ENCODE measurements around the gene CMPK2. TPM values are rescaled to one million over a fixed set of nuclear protein-coding genes. Genes with fewer than 3 reads are reported as not detected.
"Not testable (repeated sequence)": the region's sequence is repeated elsewhere in the genome, so short reads cannot be mapped to it uniquely, and the experiment has no call there.

The CMPK2 gene
- total RNA-seq, 1 experiment from 2014 or later: 6.0 TPM

DNA sequence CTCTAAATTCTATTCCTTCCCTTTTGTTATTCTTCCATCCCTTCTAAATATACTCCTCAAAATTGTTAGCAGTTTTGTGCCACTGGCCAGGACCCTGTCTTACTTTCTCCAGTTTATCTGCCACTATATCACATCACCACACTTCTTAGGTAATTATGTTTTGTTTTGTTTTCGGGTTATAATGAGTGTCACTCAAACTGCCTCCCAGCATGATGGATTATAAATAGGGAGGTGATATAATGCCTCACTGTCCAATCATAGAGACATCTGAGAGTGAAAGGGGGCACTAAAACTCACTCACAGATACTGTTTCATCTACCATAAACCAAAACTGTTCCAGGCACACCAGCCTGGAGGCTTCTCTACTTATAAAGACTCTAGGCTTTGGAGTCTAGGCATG is 15.3 kb upstream of the CMPK2 start:
- no peak for DNase-seq (ENCODE audit: low read depth)

DNA sequence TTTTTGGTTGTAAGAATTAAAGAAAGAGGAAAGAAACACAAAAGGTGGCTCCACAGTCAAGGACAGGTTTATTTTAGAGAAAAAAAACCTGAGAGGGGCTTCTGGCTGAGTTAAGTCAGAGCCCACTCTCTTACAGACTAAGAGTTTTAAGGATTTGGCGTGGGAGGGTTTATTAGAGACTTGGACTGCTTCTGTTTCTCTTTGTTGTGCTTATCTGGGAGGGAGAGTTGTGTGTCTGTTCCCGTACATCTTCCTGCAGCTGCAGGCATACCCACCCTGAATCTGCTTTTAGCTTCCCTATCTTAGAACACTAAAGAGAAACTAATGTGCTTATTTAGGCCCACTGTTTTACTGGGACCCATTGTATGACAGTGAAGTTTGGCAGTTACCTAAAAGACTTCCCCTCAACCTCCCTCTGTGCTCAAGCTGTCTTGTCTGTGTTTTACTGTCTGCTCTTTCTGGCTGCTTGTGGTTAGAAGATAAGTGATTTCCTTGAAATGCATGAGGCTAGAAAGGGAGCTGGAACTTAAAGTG is 14.6 kb upstream of the CMPK2 start:
- DNase-seq (ENCODE audit: low read depth): no peak

DNA sequence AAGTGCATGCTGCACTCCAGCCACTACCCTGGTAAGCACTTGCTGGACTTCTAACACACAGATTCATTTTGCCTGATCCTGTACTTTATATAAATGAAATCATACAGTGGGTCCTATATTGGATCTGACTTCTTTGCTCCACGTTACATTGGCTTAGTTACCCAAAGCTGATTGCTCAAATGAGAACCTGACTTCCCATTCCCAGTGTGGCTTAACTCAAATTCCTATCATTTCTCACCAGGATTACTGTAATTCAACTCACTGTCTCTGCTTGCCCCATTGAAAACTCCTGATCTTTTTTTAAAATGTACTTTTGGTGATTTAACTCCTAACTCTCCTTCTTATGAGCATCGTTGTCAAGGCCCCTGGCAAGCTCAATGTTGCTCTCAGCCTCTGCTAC is 13.3 kb upstream of the CMPK2 start:
- DNase-seq (ENCODE audit: low read depth): no peak

DNA sequence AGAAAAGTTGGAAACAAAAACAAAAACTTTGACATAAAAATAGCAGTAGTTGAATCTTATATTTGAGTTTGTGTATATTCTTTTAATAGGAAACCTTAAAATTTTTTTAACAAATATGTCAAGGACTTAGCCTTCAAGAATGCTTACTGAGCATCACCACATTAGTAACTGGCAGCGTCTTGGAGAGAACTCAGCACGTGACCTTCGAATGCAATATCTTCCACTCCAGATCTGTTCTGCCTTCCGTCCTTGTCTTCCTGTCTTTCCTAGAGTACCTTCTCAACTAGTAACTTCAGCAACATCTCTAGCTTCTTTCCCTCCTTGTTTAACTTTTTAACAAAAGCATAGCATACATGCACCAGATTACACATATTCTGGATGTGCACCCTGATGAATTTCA is 12.8 kb upstream of the CMPK2 start:
- DNase-seq (ENCODE audit: low read depth): no peak

DNA sequence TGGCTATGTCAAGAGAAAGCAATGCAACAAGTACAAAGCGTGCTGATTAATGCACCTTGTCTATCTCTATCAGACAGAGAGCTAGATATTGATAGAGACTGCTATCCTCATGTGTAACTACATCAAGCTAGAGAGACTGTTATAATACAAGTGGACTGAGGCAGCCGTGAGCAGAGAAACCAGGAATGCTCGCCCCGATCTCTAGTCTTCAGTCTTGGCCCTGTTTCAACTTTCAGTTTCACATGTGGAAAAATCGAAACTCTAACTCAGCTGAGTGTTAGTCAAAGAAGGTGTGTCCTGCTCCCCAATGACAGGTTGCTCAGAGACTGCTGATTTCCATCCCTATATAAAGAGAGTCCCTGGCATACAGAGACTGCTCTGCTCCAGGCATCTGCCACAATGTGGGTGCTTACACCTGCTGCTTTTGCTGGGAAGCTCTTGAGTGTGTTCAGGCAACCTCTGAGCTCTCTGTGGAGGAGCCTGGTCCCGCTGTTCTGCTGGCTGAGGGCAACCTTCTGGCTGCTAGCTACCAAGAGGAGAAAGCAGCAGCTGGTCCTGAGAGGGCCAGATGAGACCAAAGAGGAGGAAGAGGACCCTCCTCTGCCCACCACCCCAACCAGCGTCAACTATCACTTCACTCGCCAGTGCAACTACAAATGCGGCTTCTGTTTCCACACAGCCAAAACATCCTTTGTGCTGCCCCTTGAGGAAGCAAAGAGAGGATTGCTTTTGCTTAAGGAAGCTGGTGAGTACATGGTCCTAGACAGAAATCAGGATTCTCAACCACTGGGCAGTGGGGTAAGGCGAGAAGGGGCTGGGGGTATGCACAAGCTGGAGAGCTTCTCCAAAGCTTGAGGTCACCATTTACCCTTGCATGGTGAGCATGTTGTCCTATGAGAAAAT is 11.9 kb upstream of the CMPK2 start, which contains the start of gene RSAD2:
RSAD2 (plus strand) TSS at position 376 of the 903 bp plus-strand sequence; CDS start at position 400, 24 bp downstream.
- peak; percentile 49 for DNase-seq (ENCODE audit: low read depth)

DNA sequence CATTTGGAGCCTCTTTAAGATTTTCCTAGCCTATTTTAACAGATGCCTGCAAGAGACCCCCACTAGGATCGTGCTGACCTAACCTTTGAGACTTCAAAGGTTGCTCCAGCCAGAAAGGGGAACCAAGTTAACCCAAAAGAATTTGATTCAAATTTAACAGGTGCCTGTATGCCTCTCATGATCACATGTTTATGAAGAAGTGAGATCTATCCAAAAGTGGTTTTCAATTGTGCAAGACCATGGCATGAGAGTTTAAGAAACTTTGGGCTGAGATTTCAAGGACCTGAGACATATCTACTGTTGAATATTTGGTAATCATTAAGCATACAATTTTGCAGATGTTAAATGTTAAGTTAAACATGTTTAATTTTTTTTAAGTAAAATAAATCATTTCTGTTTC is 10.6 kb upstream of the CMPK2 start:
- no peak for DNase-seq (ENCODE audit: low read depth)

DNA sequence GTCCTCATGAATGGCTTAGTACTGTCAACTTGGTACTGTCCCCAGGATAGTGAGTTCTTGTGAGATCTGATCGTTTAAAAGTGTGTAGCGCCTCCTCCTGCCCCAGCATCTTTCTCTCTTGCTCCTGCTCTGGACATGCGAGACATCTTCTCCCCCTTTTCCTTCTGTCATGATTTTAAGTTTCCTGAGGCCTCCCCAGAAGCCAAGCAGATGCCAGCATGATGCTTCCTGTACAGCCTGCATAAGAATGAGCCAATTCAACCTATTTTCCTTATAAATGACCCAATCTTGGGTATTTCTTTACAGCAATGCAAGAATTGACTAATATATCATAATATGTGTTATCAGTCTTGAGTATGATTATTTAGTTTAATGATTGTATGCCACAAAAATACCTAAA is 8.3 kb upstream of the CMPK2 start:
- no peak for DNase-seq (ENCODE audit: low read depth)

DNA sequence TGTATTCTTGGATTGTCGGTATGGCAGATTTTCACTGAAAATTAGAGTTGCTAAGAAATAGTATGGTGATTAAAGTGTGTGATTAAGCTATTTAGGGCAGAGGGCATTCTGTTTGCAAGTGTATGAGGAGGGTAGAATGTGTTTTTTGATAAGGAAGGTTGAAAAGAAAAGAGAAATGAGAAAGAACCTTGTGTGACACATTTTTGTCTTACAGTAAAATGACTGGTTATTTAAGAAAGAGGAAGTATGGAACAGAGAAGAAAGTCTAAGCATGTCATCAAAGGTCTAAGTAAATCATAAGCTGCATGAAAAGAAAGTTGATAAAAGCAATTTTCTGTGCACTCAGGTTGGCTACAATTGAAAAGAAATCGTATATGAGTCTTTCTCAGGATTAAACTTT is 6.7 kb upstream of the CMPK2 start:
- DNase-seq (ENCODE audit: low read depth): no peak

DNA sequence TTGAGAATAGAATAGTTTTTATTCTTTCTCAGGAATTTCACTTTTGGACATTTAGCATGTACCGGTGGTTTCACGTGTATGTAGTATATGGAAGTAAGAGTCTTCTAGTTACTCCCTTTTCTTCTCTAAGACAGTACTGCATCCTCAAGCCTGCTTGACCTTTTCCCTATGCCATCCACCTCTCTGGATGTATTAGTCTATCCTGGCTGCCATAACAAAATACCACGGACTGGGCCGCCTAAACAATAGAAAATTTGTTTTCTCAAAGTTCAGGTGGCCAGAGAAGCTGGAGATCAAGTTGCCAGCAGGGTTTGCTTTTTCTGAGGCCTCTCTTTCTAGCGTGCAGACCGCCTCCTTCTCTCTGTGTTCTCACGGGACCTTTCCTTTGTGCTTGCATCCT is 1.3 kb upstream of the CMPK2 start:
- DNase-seq (ENCODE audit: low read depth): no peak

DNA sequence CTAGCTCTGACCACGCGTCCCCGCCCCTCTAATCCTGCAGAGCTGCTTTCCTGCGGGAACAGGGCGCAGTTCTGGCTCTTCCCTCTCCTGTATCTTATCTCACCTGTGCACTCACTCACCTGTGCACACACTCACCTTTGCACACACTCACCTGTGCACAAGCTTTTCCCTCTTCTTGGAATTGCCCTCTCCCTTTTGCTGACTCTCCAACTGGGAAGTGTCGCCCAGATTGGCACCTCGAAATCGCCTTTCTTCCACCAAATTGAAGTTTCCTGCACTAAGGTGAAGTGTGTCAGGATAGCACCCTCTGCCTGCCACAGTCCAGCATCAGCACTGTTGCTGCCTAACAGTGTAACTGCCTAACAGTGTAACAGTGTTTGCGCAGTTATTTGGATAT is 566 bp upstream of the CMPK2 start:
- peak; percentile 43 for DNase-seq (ENCODE audit: low read depth)

DNA sequence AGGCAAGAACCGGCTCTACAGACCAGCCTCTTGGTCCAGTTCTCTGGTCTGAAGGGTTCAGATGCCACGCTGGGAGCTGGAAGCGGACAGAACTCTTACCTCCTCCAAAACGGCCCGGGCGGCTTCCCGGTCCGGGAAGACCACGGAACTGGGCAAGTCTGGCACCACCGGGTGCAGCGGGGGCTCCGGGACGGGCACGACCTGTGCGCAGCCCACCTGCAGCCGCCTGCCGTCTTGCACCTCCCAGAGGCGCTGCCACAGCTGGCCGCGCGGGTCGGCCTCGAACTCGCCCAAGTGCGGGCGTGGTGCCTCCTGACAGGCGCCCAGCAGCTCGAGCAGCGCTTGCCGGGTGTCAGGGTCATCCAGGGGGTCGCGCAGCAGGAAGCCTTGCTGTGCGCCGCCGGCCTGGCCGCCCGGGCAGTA is 773 bp downstream of the CMPK2 start:
- no peak for DNase-seq (ENCODE audit: low read depth)

DNA sequence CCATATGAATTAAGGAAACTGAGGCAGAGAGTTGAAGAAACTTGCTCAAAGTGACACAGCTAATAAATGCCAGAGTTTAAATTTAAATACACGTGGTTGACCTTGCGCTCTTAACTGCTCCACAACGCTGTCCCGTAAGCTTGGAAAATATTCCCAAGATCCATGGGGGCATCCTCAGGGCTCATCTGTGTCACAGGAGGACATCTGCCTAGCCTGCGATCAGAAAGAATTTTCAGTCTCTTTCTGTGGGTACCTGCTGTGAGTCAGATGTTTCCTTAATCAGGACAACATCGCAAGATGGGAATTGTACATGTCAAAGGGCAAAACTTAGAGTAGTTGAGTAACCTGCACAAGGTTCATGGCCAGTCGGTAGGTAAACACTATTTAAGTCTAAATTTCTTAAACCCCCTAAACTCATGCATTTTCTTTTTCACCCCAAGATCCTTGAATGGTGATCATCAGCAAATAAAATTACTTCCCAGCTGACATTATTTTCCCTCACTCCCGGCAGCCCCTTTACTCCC is 1.4 kb downstream of the CMPK2 start:
- DNase-seq (ENCODE audit: low read depth): no peak

DNA sequence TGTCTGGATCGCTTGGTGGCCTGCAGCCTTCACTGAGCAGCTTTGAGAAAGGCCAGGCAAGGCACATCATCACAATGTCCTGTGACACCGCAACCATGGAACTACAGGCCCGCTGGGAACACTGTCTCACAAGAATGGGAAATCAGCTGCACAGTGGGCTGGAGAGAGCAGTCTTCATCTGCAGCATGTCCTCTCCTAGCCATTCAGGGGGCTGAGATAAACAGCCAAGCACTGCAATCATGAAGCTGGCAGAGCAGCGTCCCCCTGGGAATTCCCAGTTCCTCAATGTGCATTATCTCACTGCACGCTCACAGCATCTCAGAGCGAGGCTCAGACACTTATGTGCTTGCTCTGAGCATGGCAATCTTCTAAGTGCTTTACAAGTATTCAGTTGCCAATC is 1.9 kb downstream of the CMPK2 start:
- DNase-seq (ENCODE audit: low read depth): no peak

DNA sequence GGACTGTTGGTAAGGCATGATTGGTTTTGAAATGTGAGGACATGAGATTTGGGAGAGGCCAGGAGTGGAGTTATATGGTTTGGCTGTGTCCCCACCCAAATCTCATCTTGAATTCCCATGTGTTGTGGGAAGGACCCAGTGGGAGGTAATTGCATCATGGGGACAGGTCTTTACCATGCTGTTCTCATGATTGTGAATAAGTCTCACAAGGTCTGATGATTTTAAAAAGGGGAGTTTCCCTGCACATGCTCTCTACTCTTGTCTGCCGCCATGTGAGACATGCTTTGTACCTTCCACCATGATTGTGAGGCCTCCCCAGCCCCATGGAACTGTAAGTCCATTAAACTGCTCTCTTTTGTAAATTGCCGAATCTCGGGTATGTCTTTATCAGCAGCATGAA is 5.4 kb downstream of the CMPK2 start:
- DNase-seq (ENCODE audit: low read depth): no peak

DNA sequence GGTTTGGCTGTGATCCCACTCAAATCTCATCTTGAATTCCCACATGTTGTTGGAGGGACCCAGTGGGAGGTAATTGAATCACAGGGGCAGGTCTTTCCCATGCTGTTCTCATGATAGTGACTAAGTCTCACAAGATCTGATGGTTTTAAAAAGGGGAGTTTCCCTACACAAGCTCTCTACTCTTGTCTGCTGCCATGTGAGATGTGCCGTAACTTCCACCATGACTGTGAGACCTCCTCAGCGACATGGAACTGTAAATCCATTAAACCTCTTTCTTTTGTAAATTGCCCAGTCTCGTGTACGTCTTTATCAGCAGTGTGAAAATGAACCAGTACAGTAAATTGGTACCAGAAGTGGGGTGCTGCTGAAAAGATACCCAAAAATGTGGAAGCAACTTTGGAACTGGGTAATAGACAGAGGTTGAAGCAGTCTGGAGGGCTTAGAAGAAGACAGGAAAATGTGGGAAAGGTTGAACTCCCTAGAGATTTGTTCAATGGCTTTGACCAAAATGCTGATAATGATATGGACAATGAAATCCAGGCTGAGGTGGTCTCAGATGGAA is 7.2 kb downstream of the CMPK2 start:
- DNase-seq (ENCODE audit: low read depth): not testable (repeated sequence)

DNA sequence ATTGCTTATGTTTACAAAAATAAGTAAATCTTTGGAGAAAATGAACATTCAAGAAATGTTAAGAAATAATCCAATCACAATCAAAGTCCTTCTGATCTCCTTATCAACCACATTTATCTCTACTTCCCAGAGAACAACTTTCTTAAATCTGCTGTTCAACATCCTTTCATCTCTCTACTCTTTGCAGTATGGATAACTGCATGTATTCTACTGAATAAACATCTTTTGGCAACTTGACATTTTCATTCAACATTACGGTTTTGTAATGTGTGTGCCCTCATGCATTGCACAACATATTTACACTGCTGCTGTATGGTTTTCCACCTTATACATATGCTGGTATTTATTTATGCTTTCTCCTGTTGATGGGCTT is 9.2 kb downstream of the CMPK2 start:
- DNase-seq (ENCODE audit: low read depth): no peak

DNA sequence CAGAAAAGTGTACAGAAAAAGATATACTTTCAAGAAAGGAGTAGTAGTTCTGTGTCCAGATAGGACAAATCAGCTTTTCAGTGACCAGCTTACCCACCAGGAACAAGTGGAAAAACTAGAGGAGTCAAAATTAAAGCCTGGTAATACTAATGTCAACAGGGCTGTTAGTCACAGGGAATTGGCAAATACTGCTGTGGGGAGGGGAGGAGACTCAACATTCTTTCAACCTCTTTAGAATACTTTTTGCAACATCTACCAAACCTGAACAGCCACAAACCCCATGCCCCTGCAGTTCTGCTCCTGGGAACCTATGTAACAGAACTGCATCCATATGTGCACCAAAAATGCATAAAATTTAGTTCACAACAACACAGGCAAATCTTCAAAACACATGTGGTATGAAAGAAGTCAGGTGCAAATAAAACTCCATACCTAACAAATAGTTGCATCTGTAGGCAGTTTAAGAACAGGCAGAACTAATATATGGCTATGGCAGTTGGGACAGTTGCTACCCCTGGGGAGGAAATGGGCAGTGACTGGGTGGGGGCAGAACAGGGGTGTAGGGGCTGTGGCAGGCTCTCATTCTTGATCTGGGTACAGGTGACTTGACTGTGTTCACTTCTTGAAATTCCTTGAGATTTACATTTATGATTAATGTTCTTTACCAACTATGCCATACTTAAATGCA is 9.7 kb downstream of the CMPK2 start:
- DNase-seq (ENCODE audit: low read depth): no peak

DNA sequence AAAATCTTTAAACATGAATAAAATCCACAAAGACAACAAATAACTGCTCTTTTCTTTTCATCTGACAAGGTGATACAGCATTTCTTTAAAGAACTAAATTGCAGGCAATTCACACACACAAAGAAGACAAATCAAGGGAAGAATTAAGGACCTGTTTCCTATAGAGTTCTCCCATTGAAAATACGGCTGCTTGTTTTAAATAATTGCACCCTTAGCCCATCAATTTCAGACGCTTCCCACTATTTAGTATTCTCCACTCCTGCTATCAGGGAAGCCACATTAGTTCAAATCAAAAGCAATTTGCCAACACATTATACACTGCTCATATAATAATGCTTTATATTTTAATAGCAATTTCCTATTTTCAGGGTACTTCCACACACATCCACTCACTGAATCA is 11.3 kb downstream of the CMPK2 start:
- no peak for DNase-seq (ENCODE audit: low read depth)

DNA sequence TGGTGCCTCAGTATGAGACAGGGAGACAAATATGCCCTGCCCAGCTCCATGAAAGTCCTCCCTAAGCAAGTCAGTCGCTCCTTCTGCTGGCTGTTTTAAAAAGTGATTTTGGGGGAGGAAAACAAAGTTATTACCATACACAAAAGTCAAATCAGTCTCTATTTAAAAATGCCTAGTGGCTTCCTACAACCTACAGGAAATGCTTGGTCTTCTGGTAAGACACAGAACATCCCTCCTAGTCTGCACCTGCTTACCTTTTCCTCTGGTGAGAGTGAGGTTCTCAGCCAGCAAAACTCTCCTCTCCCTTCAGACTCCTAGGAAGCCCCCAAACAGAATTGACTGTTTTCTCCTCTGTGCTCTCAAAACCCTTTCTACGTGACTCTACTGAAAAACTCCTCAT is 13.5 kb downstream of the CMPK2 start:
- DNase-seq (ENCODE audit: low read depth): no peak

DNA sequence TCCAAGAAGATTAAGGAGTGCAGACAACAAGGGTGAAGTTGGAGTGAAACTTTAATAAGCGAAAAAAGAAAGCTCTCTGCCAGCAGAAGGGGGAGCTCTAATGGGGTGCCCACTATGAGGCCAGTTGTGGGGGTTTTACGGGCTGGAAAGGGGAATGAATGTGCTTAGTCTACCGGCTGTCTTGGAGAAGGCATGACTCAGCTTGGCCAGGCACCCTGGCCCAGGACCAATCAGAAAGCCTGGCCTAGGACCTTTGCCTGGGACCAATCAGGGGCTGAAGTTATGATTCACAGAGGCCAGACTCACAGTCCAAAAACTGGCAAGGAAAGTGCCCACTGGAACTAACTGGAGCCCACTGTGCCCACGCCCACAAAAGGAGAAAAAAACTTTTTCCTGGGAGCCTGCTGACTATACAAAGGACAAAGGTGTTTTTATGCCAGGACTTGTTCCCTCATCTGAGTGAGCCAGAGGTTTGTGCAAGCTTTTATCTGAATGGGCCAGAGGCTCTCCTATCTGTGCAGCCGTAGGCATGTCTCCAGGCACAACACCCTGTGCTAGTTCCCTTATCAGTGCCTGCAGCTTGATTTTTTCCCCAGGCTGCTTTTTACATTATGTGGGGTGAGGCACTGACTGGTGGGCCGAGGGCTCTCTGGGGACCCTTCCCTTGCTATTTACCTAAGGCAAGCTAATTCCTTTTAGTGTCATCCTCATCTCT is 18.6 kb downstream of the CMPK2 start:
- peak; percentile 82 for DNase-seq (ENCODE audit: low read depth)

DNA sequence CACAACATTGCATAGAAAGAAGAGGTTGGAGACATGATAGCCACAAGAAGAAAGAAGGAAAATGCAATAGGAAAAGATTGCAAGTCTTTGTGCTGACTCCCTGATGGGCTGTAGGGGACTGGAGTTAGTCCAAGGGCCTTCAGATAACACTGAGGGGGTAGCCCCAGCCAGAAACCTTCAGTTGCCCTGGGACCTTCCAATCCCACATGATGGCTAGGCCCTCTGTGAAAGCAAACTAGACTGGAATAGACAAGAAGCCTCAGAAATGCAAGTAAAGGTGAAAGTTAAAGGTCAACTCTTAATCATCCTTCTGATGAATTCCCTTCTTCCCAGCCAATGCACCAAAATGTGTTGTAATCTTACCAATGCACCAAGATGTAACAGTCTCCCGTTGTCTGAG is 19.2 kb downstream of the CMPK2 start:
- DNase-seq (ENCODE audit: low read depth): no peak

Data from HT1080 (cell line).